GM12801 (cell line): ENCODE data around the gene OSR1.

Experiments
- CTCF ChIP-seq: IDR thresholded peaks from one replicate; pipeline ENCODE4 v1.5.1; 2011; ENCODE audit warnings: control low read depth; ENCODE audit not compliant: insufficient read length; ENCODE audit errors: extremely low read depth

Gene OSR1

GRCh38 chr2:19352946-19353720, 5.3 kb downstream of the OSR1 start:
- no peak for TF ChIP-seq CTCF

GRCh38 chr2:19351899-19352697, 6.3 kb downstream of the OSR1 start:
- no peak for TF ChIP-seq CTCF

- no peak for TF ChIP-seq CTCF
Measured at GRCh38 chr2:19351499-19351898, 6.9 kb downstream of the OSR1 start.

- no peak for TF ChIP-seq CTCF
Measured at GRCh38 chr2:19350678-19351401, 7.6 kb downstream of the OSR1 start.

GRCh38 chr2:19349911-19350677, 8.3 kb downstream of the OSR1 start:
- TF ChIP-seq CTCF, result no peak

GRCh38 chr2:19348692-19349091, 9.7 kb downstream of the OSR1 start:
- TF ChIP-seq CTCF, result no peak
